ENCODE measurements around the gene TAS2R16.

GRCh38 chr7:122974229-122974628 lies 21.3 kb downstream of the TAS2R16 start:
- no peak for TF ChIP-seq CSRNP1 (CRISPR knock-in tag; IDR thresholded peaks at IDR 0.05)
- TF ChIP-seq POLR2AphosphoS5 (IDR thresholded peaks at IDR 0.05; ENCODE audit: low read depth, low read length) = no peak
- TF ChIP-seq HCFC1 (IDR thresholded peaks at IDR 0.05; ENCODE audit: low read depth, low read length) = no peak
- TF ChIP-seq ATF6 (CRISPR knock-in tag; conservative IDR thresholded peaks at IDR 0.05) = no peak
- no peak for TF ChIP-seq ZNF274 (CRISPR knock-in tag; IDR thresholded peaks at IDR 0.05)
- TF ChIP-seq DNMT1 (CRISPR knock-in tag; IDR thresholded peaks at IDR 0.05) = no peak

Data from HepG2 (cell line).